ENCODE results near the gene MFSD2B.

MFSD2B gene

DNA sequence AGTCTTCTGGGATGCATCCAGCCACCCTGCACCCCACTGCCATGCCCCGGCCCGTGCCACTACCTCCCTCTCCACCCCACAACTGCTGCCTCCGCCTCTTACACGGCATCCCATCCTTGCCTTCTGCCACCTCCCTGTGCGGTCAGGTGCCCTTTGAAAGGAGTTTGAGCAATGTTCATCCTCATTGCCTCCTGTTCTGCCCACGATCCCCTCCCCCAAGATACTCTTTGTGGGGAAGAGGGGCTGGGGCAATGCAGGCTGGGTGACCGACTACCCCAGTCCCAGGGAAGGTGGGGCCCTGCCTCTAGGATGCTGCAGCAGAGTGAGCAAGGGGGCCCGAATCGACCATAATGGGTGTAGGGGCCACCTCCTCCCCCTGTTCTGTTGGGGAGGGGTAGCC is 8.4 kb downstream of the MFSD2B start:
- ATAC-seq = no peak

GRCh38 chr2:24019729-24020128 is 9.8 kb downstream of the MFSD2B start:
- no peak for ATAC-seq
- no peak for TF ChIP-seq ZNF70 (CRISPR knock-in tag; IDR thresholded peaks at IDR 0.05)
- TF ChIP-seq ISL1 (CRISPR knock-in tag; IDR thresholded peaks at IDR 0.05) = no peak
- TF ChIP-seq BACH2 (CRISPR knock-in tag; IDR thresholded peaks at IDR 0.05; ENCODE audit: borderline replicate concordance) = no peak
- TF ChIP-seq CSRNP3 (CRISPR knock-in tag; IDR thresholded peaks at IDR 0.05) = no peak
- TF ChIP-seq SNAI2 (CRISPR knock-in tag; IDR thresholded peaks at IDR 0.05) = no peak
- no peak for TF ChIP-seq TCF4 (CRISPR knock-in tag; IDR thresholded peaks at IDR 0.05; ENCODE audit: borderline replicate concordance)
- no peak for TF ChIP-seq RARB (CRISPR knock-in tag; IDR thresholded peaks at IDR 0.05)
- TF ChIP-seq TSHZ2 (CRISPR knock-in tag; IDR thresholded peaks at IDR 0.05) = no peak
- no peak for TF ChIP-seq CREB5 (CRISPR knock-in tag; IDR thresholded peaks at IDR 0.05; ENCODE audit: low read depth)
- no peak for TF ChIP-seq GLIS3 (CRISPR knock-in tag; IDR thresholded peaks at IDR 0.05)
- no peak for TF ChIP-seq OSR1 (CRISPR knock-in tag; IDR thresholded peaks at IDR 0.05)
- no peak for TF ChIP-seq POU6F1 (CRISPR knock-in tag; IDR thresholded peaks at IDR 0.05; ENCODE audit: borderline replicate concordance, low read depth)
- no peak for TF ChIP-seq ZNF565 (CRISPR knock-in tag; conservative IDR thresholded peaks at IDR 0.05; ENCODE audit: low read depth)
- TF ChIP-seq ZNF8 (CRISPR knock-in tag; IDR thresholded peaks at IDR 0.05) = no peak
- no peak for TF ChIP-seq ZC3H10 (CRISPR knock-in tag; IDR thresholded peaks at IDR 0.05)
- no peak for TF ChIP-seq ARNTL (CRISPR knock-in tag; IDR thresholded peaks at IDR 0.05; ENCODE audit: borderline replicate concordance, low read depth)
- no peak for TF ChIP-seq PATZ1 (CRISPR knock-in tag; IDR thresholded peaks at IDR 0.05; ENCODE audit: borderline replicate concordance)
- TF ChIP-seq CSDC2 (CRISPR knock-in tag; IDR thresholded peaks at IDR 0.05) = no peak

More for the DNA sequence above, 8.4 kb downstream of the MFSD2B start:
- TF ChIP-seq CREB5 (CRISPR knock-in tag; IDR thresholded peaks at IDR 0.05; ENCODE audit: low read depth) (no peak), TOX (CRISPR knock-in tag; IDR thresholded peaks at IDR 0.05; ENCODE audit: borderline replicate concordance) (no peak), ESRRG (CRISPR knock-in tag; IDR thresholded peaks at IDR 0.05) (no peak), ARNTL (CRISPR knock-in tag; IDR thresholded peaks at IDR 0.05; ENCODE audit: borderline replicate concordance, low read depth) (no peak), SNAI2 (CRISPR knock-in tag; IDR thresholded peaks at IDR 0.05) (no peak), OSR1 (CRISPR knock-in tag; IDR thresholded peaks at IDR 0.05) (no peak), BACH2 (CRISPR knock-in tag; IDR thresholded peaks at IDR 0.05; ENCODE audit: borderline replicate concordance) (no peak), ZNF565 (CRISPR knock-in tag; conservative IDR thresholded peaks at IDR 0.05; ENCODE audit: low read depth) (no peak), ZFP3 (CRISPR knock-in tag; IDR thresholded peaks at IDR 0.05) (no peak), PPARA (CRISPR knock-in tag; IDR thresholded peaks at IDR 0.05; ENCODE audit: borderline replicate concordance) (no peak), ZFP30 (CRISPR knock-in tag; IDR thresholded peaks at IDR 0.05) (no peak)
